Measurements from ENCODE around the gene CYTH3. TPM values are rescaled to one million over a fixed set of nuclear protein-coding genes. Genes with fewer than 3 reads are reported as not detected.

Gene CYTH3
- total and polyA plus RNA-seq, 2 donors (not counting 1 experiment from before 2014, with no cell fraction given) = 39.1 to 73.3 TPM

- Histone ChIP-seq H3K4me2 (ENCODE audit: extremely low read depth, insufficient read depth, low read length) (no peak overlapping the region), H3K9me3 (ENCODE audit: control insufficient read depth, insufficient read depth, low read depth, low read length) (no peaks in the 10 kb centered on the region), H4K20me1 (ENCODE audit: control insufficient read depth, extremely low read depth, insufficient read depth, low read length) (no peaks in the 10 kb centered on the region), H3K27ac (ENCODE audit: insufficient read depth, low read length) (no peak overlapping the region), H3K4me1 (ENCODE audit: control insufficient read depth, extremely low read depth, insufficient read depth, low read length) (no peaks in the 10 kb centered on the region), H3K9ac (ENCODE audit: insufficient read depth, low read length) (no peak overlapping the region), H3K4me3 (replicated peaks in 1 of 4; ENCODE audit: control extremely low read depth in 1 of 4, insufficient read depth in 1 of 4, low read depth in 3 of 4, low read length in 4 of 4) (no peak overlapping the region), H3K27me3 (ENCODE audit: control insufficient read depth, insufficient read depth, low read length) (no peaks in the 10 kb centered on the region), H3K36me3 (ENCODE audit: control insufficient read depth, insufficient read depth, low read length) (peaks cover 20% of the 10 kb centered on the region), H2AFZ (ENCODE audit: low read length) (no peak overlapping the region), H3K79me2 (ENCODE audit: control insufficient read depth, insufficient read depth, low read length) (no peaks in the 10 kb centered on the region)
- TF ChIP-seq CTCF (conservative IDR thresholded peaks at IDR 0.05 in 1 of 2, IDR thresholded peaks at IDR 0.05 in 1 of 2; ENCODE audit: low read depth in 1 of 2, low read length in 2 of 2) (no peak), EZH2 (IDR thresholded peaks at IDR 0.05; ENCODE audit: low read length, missing control alignments) (no peak)
- no peak for DNase-seq (ENCODE audit: low read depth in 2 of 2)
These were observed 122.4 kb downstream of the CYTH3 start for GRCh38 chr7:6149996-6150395.

GRCh38 chr7:6148724-6149360, 123.6 kb downstream of the CYTH3 start:
- DNase-seq (ENCODE audit: low read depth in 2 of 2) = no peak
- H3K36me3 ChIP-seq (ENCODE audit: control insufficient read depth, insufficient read depth, low read length) = peaks cover 15% of the 10 kb centered on the region
- no peak overlapping the region for H3K9ac ChIP-seq (ENCODE audit: insufficient read depth, low read length)
- no peaks in the 10 kb centered on the region for H3K4me1 ChIP-seq (ENCODE audit: control insufficient read depth, extremely low read depth, insufficient read depth, low read length)
- no peaks in the 10 kb centered on the region for H4K20me1 ChIP-seq (ENCODE audit: control insufficient read depth, extremely low read depth, insufficient read depth, low read length)
- no peak overlapping the region for H2AFZ ChIP-seq (ENCODE audit: low read length)
- TF ChIP-seq EZH2 (IDR thresholded peaks at IDR 0.05; ENCODE audit: low read length, missing control alignments) (no peak), CTCF (conservative IDR thresholded peaks at IDR 0.05 in 1 of 2, IDR thresholded peaks at IDR 0.05 in 1 of 2; ENCODE audit: low read depth in 1 of 2, low read length in 2 of 2) (no peak)
- H3K9me3 ChIP-seq (ENCODE audit: control insufficient read depth, insufficient read depth, low read depth, low read length) = no peaks in the 10 kb centered on the region
- H3K27me3 ChIP-seq (ENCODE audit: control insufficient read depth, insufficient read depth, low read length) = no peaks in the 10 kb centered on the region
- no peaks in the 10 kb centered on the region for H3K79me2 ChIP-seq (ENCODE audit: control insufficient read depth, insufficient read depth, low read length)
- no peak overlapping the region for H3K4me3 ChIP-seq (replicated peaks in 1 of 4; ENCODE audit: control extremely low read depth in 1 of 4, insufficient read depth in 1 of 4, low read depth in 3 of 4, low read length in 4 of 4)
- H3K4me2 ChIP-seq (ENCODE audit: extremely low read depth, insufficient read depth, low read length) = no peak overlapping the region
- H3K27ac ChIP-seq (ENCODE audit: insufficient read depth, low read length) = no peak overlapping the region

- Histone ChIP-seq H3K9ac (ENCODE audit: insufficient read depth, low read length) (no peak overlapping the region), H3K4me3 (replicated peaks in 1 of 4; ENCODE audit: control extremely low read depth in 1 of 4, insufficient read depth in 1 of 4, low read depth in 3 of 4, low read length in 4 of 4) (no peak overlapping the region), H4K20me1 (ENCODE audit: control insufficient read depth, extremely low read depth, insufficient read depth, low read length) (no peaks in the 10 kb centered on the region), H2AFZ (ENCODE audit: low read length) (no peak overlapping the region), H3K9me3 (ENCODE audit: control insufficient read depth, insufficient read depth, low read depth, low read length) (no peaks in the 10 kb centered on the region), H3K27ac (ENCODE audit: insufficient read depth, low read length) (no peak overlapping the region), H3K4me2 (ENCODE audit: extremely low read depth, insufficient read depth, low read length) (no peak overlapping the region), H3K36me3 (ENCODE audit: control insufficient read depth, insufficient read depth, low read length) (peaks cover 17% of the 10 kb centered on the region), H3K4me1 (ENCODE audit: control insufficient read depth, extremely low read depth, insufficient read depth, low read length) (no peaks in the 10 kb centered on the region), H3K27me3 (ENCODE audit: control insufficient read depth, insufficient read depth, low read length) (no peaks in the 10 kb centered on the region), H3K79me2 (ENCODE audit: control insufficient read depth, insufficient read depth, low read length) (no peaks in the 10 kb centered on the region)
- no peak for TF ChIP-seq CTCF (conservative IDR thresholded peaks at IDR 0.05 in 1 of 2, IDR thresholded peaks at IDR 0.05 in 1 of 2; ENCODE audit: low read depth in 1 of 2, low read length in 2 of 2)
- no peak for TF ChIP-seq EZH2 (IDR thresholded peaks at IDR 0.05; ENCODE audit: low read length, missing control alignments)
- DNase-seq (ENCODE audit: low read depth in 2 of 2) = no peak
These were observed 124.8 kb downstream of the CYTH3 start for GRCh38 chr7:6147627-6148026.

All from fibroblast of lung (primary cell).